Measurements from ENCODE around the gene OLA1.

OLA1 gene

DNA sequence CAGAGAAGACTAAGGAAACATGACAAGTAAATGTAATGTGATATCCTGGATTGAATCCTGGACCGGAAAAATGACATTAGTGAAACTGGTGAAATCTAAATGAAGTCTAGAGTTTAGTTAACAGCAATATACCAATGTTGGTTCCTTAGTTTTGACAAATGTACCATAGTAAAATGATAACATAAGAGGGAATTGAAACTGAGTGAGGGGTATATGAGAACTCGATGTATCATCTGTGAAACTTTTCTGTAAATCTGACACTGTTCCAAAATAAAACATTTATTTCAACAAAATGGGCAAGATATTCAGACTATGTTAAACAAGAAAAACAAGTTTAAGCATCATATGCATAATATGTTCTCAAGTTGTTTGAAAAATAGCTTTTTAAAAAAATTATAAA is 63.8 kb downstream of the OLA1 start:
- DNase-seq: no peak
- Histone ChIP-seq H3K14ac (ENCODE audit: low read length) (no peak overlapping the region), H3K27me3 (ENCODE audit: insufficient read depth, low read length) (no peaks in the 10 kb centered on the region), H3K4me1 (ENCODE audit: control insufficient read depth in 1 of 2, insufficient read depth in 2 of 2, low read length in 2 of 2) (no peaks in the 10 kb centered on the region), H3K36me3 (ENCODE audit: control insufficient read depth in 1 of 2, insufficient read depth in 2 of 2, low read length in 2 of 2) (no peaks in the 10 kb centered on the region), H3K4me2 (ENCODE audit: low read length) (no peak overlapping the region), H3K79me1 (ENCODE audit: low read length) (no peaks in the 10 kb centered on the region), H3K9ac (ENCODE audit: low read length) (no peak overlapping the region), H4K12ac (ENCODE audit: low read depth, low read length) (no peak overlapping the region), H2BK12ac (ENCODE audit: low read length) (no peak overlapping the region), H4K8ac (ENCODE audit: low read depth, low read length) (no peak overlapping the region), H2BK120ac (ENCODE audit: insufficient read depth, low read length, poor library complexity) (no peak overlapping the region), H3K27ac (ENCODE audit: low read depth, low read length) (no peak overlapping the region), H2BK5ac (ENCODE audit: low read depth, low read length, poor library complexity) (no peak overlapping the region), H4K91ac (ENCODE audit: low read depth, low read length) (no peak overlapping the region), H3K18ac (ENCODE audit: low read length) (no peak overlapping the region), H2AK5ac (ENCODE audit: low read length) (no peak overlapping the region), H3K23ac (ENCODE audit: low read length) (no peak overlapping the region), H2AFZ (ENCODE audit: insufficient read depth, low read length, poor library complexity) (no peak overlapping the region), H3K4me3 (ENCODE audit: low read depth, low read length) (no peak overlapping the region), H3K79me2 (ENCODE audit: control insufficient read depth, insufficient read depth, low read length, poor library complexity) (no peaks in the 10 kb centered on the region), H3K4ac (ENCODE audit: low read depth, low read length) (no peak overlapping the region), H3K9me3 (ENCODE audit: insufficient read depth, low read depth, low read length) (no peaks in the 10 kb centered on the region)
- no CpG with 5 or more reads among the region's 2 CpGs for WGBS (ENCODE audit: extremely low coverage, insufficient coverage, insufficient read length)

DNA sequence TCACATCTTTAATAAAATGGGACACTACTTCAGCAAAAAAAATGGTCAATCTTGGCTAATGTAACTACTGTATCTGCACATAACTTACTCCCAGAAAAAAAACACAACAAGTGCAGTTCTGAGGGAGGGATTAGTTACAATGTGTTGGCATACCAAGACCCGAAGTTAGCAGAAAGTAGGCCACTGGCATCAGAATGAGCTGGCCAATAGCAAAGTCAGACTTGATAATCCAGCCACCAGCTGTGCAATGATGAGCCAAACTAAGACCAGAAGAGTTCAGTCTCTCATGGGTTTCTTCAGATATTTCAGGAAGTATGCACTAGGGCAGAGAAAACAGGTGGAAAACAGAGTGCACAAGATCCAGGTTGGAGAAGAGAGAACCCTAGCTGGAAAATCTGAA is 65.3 kb downstream of the OLA1 start:
- Histone ChIP-seq H3K4me2 (ENCODE audit: low read length) (no peak overlapping the region), H3K36me3 (ENCODE audit: control insufficient read depth in 1 of 2, insufficient read depth in 2 of 2, low read length in 2 of 2) (no peaks in the 10 kb centered on the region), H3K18ac (ENCODE audit: low read length) (no peak overlapping the region), H3K79me2 (ENCODE audit: control insufficient read depth, insufficient read depth, low read length, poor library complexity) (no peaks in the 10 kb centered on the region), H2BK12ac (ENCODE audit: low read length) (no peak overlapping the region), H3K14ac (ENCODE audit: low read length) (no peak overlapping the region), H4K91ac (ENCODE audit: low read depth, low read length) (no peak overlapping the region), H3K4me1 (ENCODE audit: control insufficient read depth in 1 of 2, insufficient read depth in 2 of 2, low read length in 2 of 2) (no peaks in the 10 kb centered on the region), H3K4ac (ENCODE audit: low read depth, low read length) (no peak overlapping the region), H3K27me3 (ENCODE audit: insufficient read depth, low read length) (no peaks in the 10 kb centered on the region), H2BK120ac (ENCODE audit: insufficient read depth, low read length, poor library complexity) (no peak overlapping the region), H3K27ac (ENCODE audit: low read depth, low read length) (no peak overlapping the region), H4K8ac (ENCODE audit: low read depth, low read length) (no peak overlapping the region), H3K23ac (ENCODE audit: low read length) (no peak overlapping the region), H2AK5ac (ENCODE audit: low read length) (no peak overlapping the region), H3K9me3 (ENCODE audit: insufficient read depth, low read depth, low read length) (no peaks in the 10 kb centered on the region), H4K12ac (ENCODE audit: low read depth, low read length) (no peak overlapping the region), H2AFZ (ENCODE audit: insufficient read depth, low read length, poor library complexity) (no peak overlapping the region), H3K9ac (ENCODE audit: low read length) (no peak overlapping the region), H3K4me3 (ENCODE audit: low read depth, low read length) (no peak overlapping the region), H3K79me1 (ENCODE audit: low read length) (no peaks in the 10 kb centered on the region), H2BK5ac (ENCODE audit: low read depth, low read length, poor library complexity) (no peak overlapping the region)
- no CpG with 5 or more reads among the region's 1 CpG for WGBS (ENCODE audit: extremely low coverage, insufficient coverage, insufficient read length)
- no peak for DNase-seq

- H2AK5ac ChIP-seq (ENCODE audit: low read length): no peak overlapping the region
Observed at GRCh38 chr2:174181368-174181767, 67.0 kb downstream of the OLA1 start.

GRCh38 chr2:174180726-174181236 is 67.6 kb downstream of the OLA1 start:
- Histone ChIP-seq H4K91ac (ENCODE audit: low read depth, low read length) (no peak overlapping the region), H3K9me3 (ENCODE audit: insufficient read depth, low read depth, low read length) (no peaks in the 10 kb centered on the region), H4K8ac (ENCODE audit: low read depth, low read length) (no peak overlapping the region), H3K4me3 (ENCODE audit: low read depth, low read length) (no peak overlapping the region), H3K23ac (ENCODE audit: low read length) (no peak overlapping the region), H3K14ac (ENCODE audit: low read length) (no peak overlapping the region), H4K12ac (ENCODE audit: low read depth, low read length) (no peak overlapping the region), H3K79me2 (ENCODE audit: control insufficient read depth, insufficient read depth, low read length, poor library complexity) (no peaks in the 10 kb centered on the region), H3K27me3 (ENCODE audit: insufficient read depth, low read length) (no peaks in the 10 kb centered on the region), H2BK5ac (ENCODE audit: low read depth, low read length, poor library complexity) (no peak overlapping the region), H2AFZ (ENCODE audit: insufficient read depth, low read length, poor library complexity) (no peak overlapping the region), H3K4me2 (ENCODE audit: low read length) (no peak overlapping the region), H2BK120ac (ENCODE audit: insufficient read depth, low read length, poor library complexity) (no peak overlapping the region), H3K18ac (ENCODE audit: low read length) (no peak overlapping the region), H3K79me1 (ENCODE audit: low read length) (no peaks in the 10 kb centered on the region), H3K36me3 (ENCODE audit: control insufficient read depth in 1 of 2, insufficient read depth in 2 of 2, low read length in 2 of 2) (no peaks in the 10 kb centered on the region), H3K27ac (ENCODE audit: low read depth, low read length) (no peak overlapping the region), H3K4me1 (ENCODE audit: control insufficient read depth in 1 of 2, insufficient read depth in 2 of 2, low read length in 2 of 2) (no peaks in the 10 kb centered on the region), H2AK5ac (ENCODE audit: low read length) (no peak overlapping the region), H3K4ac (ENCODE audit: low read depth, low read length) (no peak overlapping the region), H3K9ac (ENCODE audit: low read length) (no peak overlapping the region), H2BK12ac (ENCODE audit: low read length) (no peak overlapping the region)
- no peak for DNase-seq

More at GRCh38 chr2:174181368-174181767, 67.0 kb downstream of the OLA1 start:
- Histone ChIP-seq H4K12ac (ENCODE audit: low read depth, low read length) (no peak overlapping the region), H3K18ac (ENCODE audit: low read length) (no peak overlapping the region), H3K36me3 (ENCODE audit: control insufficient read depth in 1 of 2, insufficient read depth in 2 of 2, low read length in 2 of 2) (no peaks in the 10 kb centered on the region), H4K8ac (ENCODE audit: low read depth, low read length) (no peak overlapping the region), H3K4me2 (ENCODE audit: low read length) (no peak overlapping the region), H3K27ac (ENCODE audit: low read depth, low read length) (no peak overlapping the region), H3K4me1 (ENCODE audit: control insufficient read depth in 1 of 2, insufficient read depth in 2 of 2, low read length in 2 of 2) (no peaks in the 10 kb centered on the region), H3K9me3 (ENCODE audit: insufficient read depth, low read depth, low read length) (no peaks in the 10 kb centered on the region), H2BK120ac (ENCODE audit: insufficient read depth, low read length, poor library complexity) (no peak overlapping the region), H2BK12ac (ENCODE audit: low read length) (no peak overlapping the region), H3K27me3 (ENCODE audit: insufficient read depth, low read length) (no peaks in the 10 kb centered on the region), H3K4me3 (ENCODE audit: low read depth, low read length) (no peak overlapping the region), H3K14ac (ENCODE audit: low read length) (no peak overlapping the region), H2BK5ac (ENCODE audit: low read depth, low read length, poor library complexity) (no peak overlapping the region), H3K79me1 (ENCODE audit: low read length) (no peaks in the 10 kb centered on the region), H3K9ac (ENCODE audit: low read length) (no peak overlapping the region), H2AFZ (ENCODE audit: insufficient read depth, low read length, poor library complexity) (no peak overlapping the region), H3K4ac (ENCODE audit: low read depth, low read length) (no peak overlapping the region), H3K79me2 (ENCODE audit: control insufficient read depth, insufficient read depth, low read length, poor library complexity) (no peaks in the 10 kb centered on the region), H4K91ac (ENCODE audit: low read depth, low read length) (no peak overlapping the region), H3K23ac (ENCODE audit: low read length) (no peak overlapping the region)
- WGBS (ENCODE audit: extremely low coverage, insufficient coverage, insufficient read length): no CpG with 5 or more reads among the region's 5 CpGs
- no peak for DNase-seq
